Measurements from ENCODE around the gene FERMT2. TPM values are rescaled to one million over a fixed set of nuclear protein-coding genes. Genes with fewer than 3 reads are reported as not detected.

FERMT2 gene
- total and polyA plus RNA-seq, 8 donors, result 10.4 to 27.9 (median 16.6) TPM

DNA sequence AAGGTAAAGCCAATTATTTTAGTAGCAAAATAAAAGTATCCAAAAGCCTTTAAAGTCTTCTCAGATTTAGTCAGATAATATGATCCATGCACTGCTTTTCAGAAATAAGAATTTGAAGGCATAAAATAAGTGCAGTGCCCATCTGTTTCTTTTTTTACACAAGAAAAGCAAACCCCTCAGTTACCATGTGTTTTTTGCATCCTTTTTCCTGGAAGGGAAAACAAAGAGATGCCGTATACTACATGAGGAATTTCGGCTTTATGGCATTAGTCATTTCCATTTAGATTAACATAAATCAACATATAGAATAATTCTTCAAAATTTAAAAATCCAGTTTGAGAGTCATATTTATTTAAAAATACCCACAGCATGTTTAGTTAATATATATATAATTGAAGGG lies 89.4 kb downstream of the FERMT2 start:
- intact Hi-C loops (cut with DNase I), result no loop called here
- Histone ChIP-seq H3K9me3 (no peaks in the 10 kb centered on the region), H3K36me3 (peaks cover 0 to 8% (median 0%) of the 10 kb centered on the region in 3 donors), H3K4me1 (no peaks in the 10 kb centered on the region), H3K27me3 (no peaks in the 10 kb centered on the region), H3K27ac (no peak overlapping the region), H3K4me3 (no peak overlapping the region)
- ATAC-seq (no peak), FAIRE-seq (no peak), DNase-seq (no peak)
- WGBS, 2 donors, result 91 to 96% methylated on average over 2 of the region's 2 CpGs
- TF ChIP-seq CTCF (IDR thresholded peaks at IDR 0.05), result no peak

DNA sequence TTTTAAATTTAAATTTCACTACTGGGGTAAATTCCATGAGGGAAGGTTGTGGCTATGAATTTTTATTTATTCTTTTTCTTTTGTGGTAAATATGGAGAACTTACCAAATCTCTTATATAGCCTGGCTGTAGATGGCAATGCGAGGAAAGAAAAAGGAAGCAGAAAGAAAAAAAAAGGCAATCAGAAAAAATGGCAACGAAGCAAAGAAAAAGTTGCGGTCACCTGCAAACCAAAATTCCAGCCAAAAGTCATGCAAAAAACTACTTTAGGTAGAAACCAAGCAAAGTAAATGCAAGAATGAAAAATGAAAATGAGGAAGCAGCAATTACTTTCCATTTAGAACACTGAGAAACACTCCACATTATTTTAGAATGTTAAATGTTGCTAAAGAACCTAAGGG lies 89.9 kb downstream of the FERMT2 start:
- Histone ChIP-seq H3K36me3 (peaks cover 0 to 8% (median 0%) of the 10 kb centered on the region in 3 donors), H3K4me1 (no peaks in the 10 kb centered on the region), H3K4me3 (no peak overlapping the region), H3K27ac (no peak overlapping the region), H3K9me3 (no peaks in the 10 kb centered on the region), H3K27me3 (no peaks in the 10 kb centered on the region)
- FAIRE-seq (no peak), DNase-seq (no peak), ATAC-seq (no peak)
- 90 to 95% methylated on average over 3 of the region's 3 CpGs for WGBS, 2 donors
- intact Hi-C loops (cut with DNase I), result no loop called here
- TF ChIP-seq CTCF (IDR thresholded peaks at IDR 0.05), result no peak

- 86 to 88% methylated on average over 3 of the region's 3 CpGs for WGBS, 2 donors
- TF ChIP-seq CTCF (IDR thresholded peaks at IDR 0.05), result no peak
- no peak overlapping the region for H3K4me3 ChIP-seq
- H3K27me3 ChIP-seq, result no peaks in the 10 kb centered on the region
- peaks cover 0 to 8% (median 0%) of the 10 kb centered on the region in 3 donors for H3K36me3 ChIP-seq
- FAIRE-seq, result no peak
- H3K4me1 ChIP-seq, result no peaks in the 10 kb centered on the region
- H3K9me3 ChIP-seq, result no peaks in the 10 kb centered on the region
- ATAC-seq, result no peak
- H3K27ac ChIP-seq, result no peak overlapping the region
- intact Hi-C loops (cut with DNase I), result no loop called here
- DNase-seq, result no peak
Measured at GRCh38 chr14:52860209-52860608, 90.6 kb downstream of the FERMT2 start.

- TF ChIP-seq CTCF (IDR thresholded peaks at IDR 0.05), result no peak
- no peak for DNase-seq
- Histone ChIP-seq H3K27ac (no peak overlapping the region), H3K4me1 (peaks cover 0 to 4% (median 0%) of the 10 kb centered on the region in 3 donors), H3K9me3 (no peaks in the 10 kb centered on the region), H3K27me3 (no peaks in the 10 kb centered on the region), H3K36me3 (peaks cover 0 to 8% (median 0%) of the 10 kb centered on the region in 3 donors), H3K4me3 (no peak overlapping the region)
- intact Hi-C loops (cut with DNase I), result no loop called here
- 95 to 99% methylated on average over 4 of the region's 4 CpGs for WGBS, 2 donors
- no peak for ATAC-seq
- FAIRE-seq, result no peak
Measured at GRCh38 chr14:52856139-52856538, 94.7 kb downstream of the FERMT2 start.

DNA sequence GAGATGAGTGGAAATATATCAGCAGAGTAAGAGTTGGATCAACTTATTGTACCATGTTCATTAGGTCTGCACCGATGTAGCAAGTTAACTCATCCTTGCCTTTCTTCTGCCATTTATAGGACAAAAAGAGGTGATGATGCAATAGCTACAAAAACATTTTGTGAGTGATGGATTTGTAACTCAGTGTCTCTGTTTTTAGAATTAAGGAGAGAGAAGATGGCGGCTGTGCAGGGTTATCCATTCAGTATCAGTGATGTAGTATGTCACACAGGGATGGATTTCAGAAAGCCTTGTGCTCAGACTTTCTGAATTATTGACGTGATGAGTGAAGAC lies 97.4 kb downstream of the FERMT2 start:
- Histone ChIP-seq H3K4me1 (peaks cover 0 to 4% (median 0%) of the 10 kb centered on the region in 3 donors), H3K27ac (no peak overlapping the region), H3K36me3 (no peaks in the 10 kb centered on the region), H3K9me3 (no peaks in the 10 kb centered on the region), H3K27me3 (no peaks in the 10 kb centered on the region), H3K4me3 (no peak overlapping the region)
- WGBS, 2 donors, result 82 to 83% methylated on average over 3 of the region's 3 CpGs
- no peak for DNase-seq
- intact Hi-C loops (cut with DNase I), result no loop called here
- no peak for ATAC-seq
- FAIRE-seq, result no peak
- TF ChIP-seq CTCF (IDR thresholded peaks at IDR 0.05), result no peak
